OCI-LY1 (cell line): ENCODE data around the gene PIP4K2B.

Experiments
- CTCF ChIP-seq: fragments of 200-600 bp; sonication (generic), shearing (Covaris generic); IDR thresholded peaks from 2 replicates; pipeline ENCODE4 v1.5.1; 2017; ENCODE audit warnings: mild to moderate bottlenecking, antibody characterized with exemption, low read length, moderate library complexity, mixed read lengths
- EZH2 ChIP-seq: fragments of 200-600 bp; sonication (generic), shearing (Covaris generic); IDR thresholded peaks from 2 replicates; pipeline ENCODE4 v1.8.0; 2017; ENCODE audit warnings: borderline replicate concordance, mixed run types, mild to moderate bottlenecking, antibody characterized with exemption, low read length, moderate library complexity, mixed read lengths

- peak; percentile 50 for TF ChIP-seq CTCF
- no peak for TF ChIP-seq EZH2
Measured at GRCh38 chr17:38729886-38730525, 69.3 kb downstream of the PIP4K2B start, which contains the start of gene CISD3.
